PFSK-1 (cell line): ENCODE measurements around the gene GNAT3.

Experiments used
- FOXP2 ChIP-seq: optimal IDR thresholded peaks from 2 replicates; pipeline ENCODE3; 2011; ENCODE audit warnings: borderline replicate concordance, control low read depth, inconsistent platforms; ENCODE audit not compliant: insufficient read depth; ENCODE audit errors: extremely low read length, extremely low read depth
- POLR2AphosphoS5 ChIP-seq: IDR thresholded peaks from 2 replicates; pipeline ENCODE4 v1.6.1; 2012; ENCODE audit warnings: low read depth, mild to moderate bottlenecking, control low read depth, low read length, moderate library complexity
- REST ChIP-seq, 2 experiments: IDR thresholded peaks; 2 replicates each; pipeline versions ENCODE4 v1.6.1 to v1.8.0; 2011 to 2012; ENCODE audit warnings: low read depth in 2 of 2, low read length in 2 of 2, control low read depth in 1 of 2, inconsistent platforms in 1 of 2, mild to moderate bottlenecking in 1 of 2, moderate library complexity in 1 of 2; ENCODE audit not compliant: insufficient read depth in 1 of 2
- SIN3A ChIP-seq: IDR thresholded peaks from 2 replicates; pipeline ENCODE4 v1.6.1; 2012; ENCODE audit warnings: mild to moderate bottlenecking, low read length, moderate library complexity, borderline replicate concordance; ENCODE audit not compliant: insufficient read depth
- TAF1 ChIP-seq: IDR thresholded peaks from 2 replicates; pipeline ENCODE4 v1.6.1; 2012; ENCODE audit warnings: low read length, control low read depth, borderline replicate concordance; ENCODE audit not compliant: insufficient read depth

GRCh38 chr7:80478683-80479082, 33.2 kb downstream of the GNAT3 start:
- TF ChIP-seq POLR2AphosphoS5, result no peak
- TF ChIP-seq REST (IDR thresholded peaks at IDR 0.05; ENCODE audit: insufficient read depth in 1 of 2, low read depth in 2 of 2, low read length in 2 of 2), result no peak
- no peak for TF ChIP-seq TAF1
- no peak for TF ChIP-seq SIN3A
- TF ChIP-seq FOXP2, result no peak
